ENCODE measurements around the gene LAS1L.
"Not testable (repeated sequence)": the region's sequence is repeated elsewhere in the genome, so short reads cannot be mapped to it uniquely, and the experiment has no call there.

LAS1L gene

DNA sequence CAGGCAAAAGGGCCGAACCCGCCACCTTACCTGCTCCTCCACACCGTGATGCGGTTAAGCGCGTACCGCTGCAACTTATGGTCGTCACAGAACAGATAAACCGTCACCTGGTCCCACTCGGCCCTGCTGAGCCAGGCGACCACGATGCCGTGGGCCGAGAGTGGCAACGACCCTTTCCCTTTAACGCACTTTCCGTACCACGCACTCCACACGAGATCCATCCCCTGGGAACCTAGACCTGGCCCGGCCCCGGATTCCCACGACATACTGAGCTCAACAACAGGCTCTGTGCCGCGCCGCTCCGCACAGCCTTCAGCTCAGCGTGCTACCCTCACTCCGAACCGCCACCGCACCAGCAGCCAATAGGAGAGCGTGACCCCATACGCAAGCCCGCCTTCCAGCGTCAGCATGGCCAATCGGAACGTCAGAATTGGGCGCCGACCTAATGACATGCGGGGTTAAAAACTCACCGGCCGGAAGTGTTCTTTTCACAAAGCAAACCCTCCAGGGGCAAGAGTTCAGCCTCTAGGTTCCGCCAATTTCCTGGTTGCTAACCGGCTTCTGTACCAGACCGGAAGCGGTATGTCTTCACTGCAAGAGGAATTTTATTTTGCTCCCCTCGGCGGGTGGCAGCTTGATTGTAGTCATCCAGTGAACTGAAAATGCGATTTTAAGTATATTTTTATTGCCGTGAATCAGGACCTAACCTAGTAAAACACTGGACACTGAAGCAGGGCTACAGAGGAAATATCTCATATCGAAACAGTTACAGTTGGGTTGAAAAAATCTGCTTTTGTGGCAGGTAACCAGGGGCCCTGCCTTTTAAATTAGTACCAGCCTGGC, at the start of gene LAS1L:
Gene LAS1L, minus strand, starts transcription at position 338 of the 843 bp plus-strand sequence. Its CDS starts 72 bp downstream, at position 266.
- DNase-seq = peak; percentile 95

DNA sequence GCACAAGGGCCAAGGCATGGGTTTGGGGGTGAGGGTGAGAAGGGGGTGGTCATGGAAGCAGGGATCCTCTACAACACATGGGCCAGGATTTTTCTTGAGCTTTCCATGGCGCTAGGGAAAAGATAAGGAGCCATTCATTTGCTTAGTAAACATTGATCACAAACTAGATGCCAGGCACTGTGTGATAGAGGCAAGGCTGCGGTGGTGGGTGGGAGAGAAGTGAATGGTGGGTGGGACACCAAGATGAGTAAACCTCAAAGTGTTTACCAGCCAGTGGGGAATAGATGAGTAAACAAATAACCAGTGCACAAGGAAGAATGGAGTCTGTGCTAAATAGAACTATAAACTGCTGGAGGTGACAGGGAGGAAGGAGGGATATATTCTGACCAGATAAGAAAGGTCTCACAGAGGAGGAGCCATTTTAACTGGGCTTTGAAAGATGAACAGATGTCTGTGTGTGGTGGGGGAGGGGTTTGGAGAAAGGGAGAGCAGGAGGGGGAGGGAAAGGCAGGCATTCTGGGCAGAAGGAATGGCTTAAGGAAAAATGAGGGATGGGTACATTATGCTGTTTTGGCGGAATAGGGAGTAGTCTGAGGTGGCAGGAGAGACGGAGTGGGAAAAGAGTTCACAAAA, 48.0 kb upstream of the LAS1L start:
- no peak for DNase-seq

DNA sequence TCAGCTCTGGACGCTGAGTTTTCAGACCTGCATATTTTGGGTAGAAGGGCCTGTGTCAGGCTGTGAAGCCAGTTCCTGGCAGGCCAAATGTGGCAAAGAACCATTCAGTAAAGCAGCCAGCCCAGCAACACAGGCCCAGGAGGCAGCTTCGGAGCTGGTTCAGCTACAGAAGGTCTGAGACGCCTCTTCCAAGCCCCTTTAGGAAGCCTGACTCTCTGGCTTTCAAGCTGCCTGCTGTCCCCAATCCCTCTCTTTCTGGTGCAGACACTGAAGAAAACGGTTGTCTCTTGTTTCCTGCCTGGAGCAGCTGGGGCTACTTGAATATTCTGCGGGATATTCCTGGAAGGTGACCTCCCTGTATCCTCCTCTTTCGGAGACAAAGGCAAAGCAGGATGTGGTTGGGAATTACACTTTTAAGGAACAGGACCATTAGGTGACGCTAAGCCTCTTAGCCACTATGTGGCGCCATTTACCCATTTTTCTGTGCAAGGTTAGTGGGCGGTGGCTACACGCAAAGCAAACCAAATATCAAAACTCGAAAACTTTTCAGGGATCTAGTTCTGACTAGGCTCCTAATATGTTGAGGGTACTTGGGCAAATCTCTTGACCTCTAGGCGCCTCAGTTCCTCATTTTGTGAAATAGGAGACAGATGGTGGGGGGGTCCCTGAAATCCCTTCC, 47.2 kb upstream of the LAS1L start:
- DNase-seq = peak; percentile 79

DNA sequence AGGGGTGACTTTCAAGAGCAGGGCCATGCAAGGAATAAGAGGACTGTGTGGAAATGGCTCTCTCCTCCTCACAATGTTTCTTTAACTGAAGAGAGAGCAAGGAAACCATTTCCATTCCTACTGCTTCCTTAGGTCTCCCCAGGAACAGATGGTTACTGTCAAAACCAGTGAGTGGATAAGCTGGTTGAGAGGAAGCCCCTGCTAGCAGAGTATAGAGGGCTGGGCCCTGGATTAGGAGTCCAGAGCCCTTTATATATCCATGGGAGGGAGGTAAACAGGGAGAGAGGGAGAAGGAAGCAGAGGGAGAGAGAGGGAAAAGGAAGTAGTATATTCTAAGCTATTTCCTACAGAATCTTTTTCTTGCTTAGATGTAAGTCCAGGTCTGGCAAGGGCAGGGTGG, 43.8 kb upstream of the LAS1L start:
- DNase-seq = no peak

DNA sequence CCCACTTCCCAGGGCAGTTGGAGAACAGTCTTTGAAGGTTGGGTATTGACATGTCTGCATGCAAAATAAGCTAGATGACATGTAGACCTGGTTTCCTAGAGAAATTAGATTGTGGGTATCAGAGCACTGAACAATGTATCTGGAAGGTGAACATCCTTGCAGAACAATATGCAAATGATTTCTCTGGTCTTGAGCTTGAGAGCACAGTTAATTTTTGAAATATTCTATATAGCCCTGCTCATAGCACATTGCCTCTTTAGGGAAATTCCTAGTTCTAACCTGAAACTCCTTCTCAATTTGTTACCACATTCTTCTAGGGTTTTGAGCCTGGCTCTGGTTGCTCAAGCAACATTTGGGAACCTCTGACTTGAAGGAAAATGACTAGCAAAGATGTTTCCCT, 41.6 kb upstream of the LAS1L start:
- DNase-seq = no peak

DNA sequence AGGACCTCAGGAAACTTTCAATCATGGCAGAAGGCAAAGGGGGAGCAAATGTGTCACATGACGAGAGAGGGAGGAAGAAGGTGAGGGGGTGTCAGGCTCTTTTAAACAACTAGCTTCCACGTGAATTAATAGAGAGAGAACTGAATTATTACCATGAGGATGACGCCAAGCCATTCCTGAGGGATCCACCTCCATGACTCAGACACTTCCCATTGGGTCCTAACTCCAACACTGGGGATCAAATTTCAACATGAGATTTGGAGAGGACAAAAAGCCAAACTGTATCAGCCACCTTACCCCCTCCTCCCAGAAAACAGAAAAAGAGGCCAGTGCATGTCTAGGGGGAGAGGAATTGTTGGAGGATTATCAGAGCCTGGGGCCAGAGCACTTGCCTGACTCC, 40.4 kb upstream of the LAS1L start:
- no peak for DNase-seq

DNA sequence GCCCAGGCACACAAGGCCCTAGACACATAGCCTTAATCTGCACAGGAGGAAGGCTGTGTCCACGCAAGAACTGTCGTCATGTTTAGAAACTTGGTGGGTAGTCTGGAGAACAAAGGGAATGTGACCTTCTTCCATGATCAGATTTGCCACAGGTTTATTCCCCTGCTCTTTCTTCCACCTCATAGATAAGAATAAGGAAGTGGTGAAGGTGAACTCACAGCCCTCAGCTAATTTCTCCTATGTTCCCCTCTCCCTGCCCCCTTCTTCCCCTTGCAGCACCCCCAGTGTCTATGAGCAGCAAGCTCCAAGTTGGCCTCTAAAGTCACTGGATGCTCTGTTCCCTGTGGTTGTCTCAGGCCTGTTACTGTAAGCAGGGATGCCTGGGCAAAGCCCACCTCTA, 39.8 kb upstream of the LAS1L start:
- no peak for DNase-seq

DNA sequence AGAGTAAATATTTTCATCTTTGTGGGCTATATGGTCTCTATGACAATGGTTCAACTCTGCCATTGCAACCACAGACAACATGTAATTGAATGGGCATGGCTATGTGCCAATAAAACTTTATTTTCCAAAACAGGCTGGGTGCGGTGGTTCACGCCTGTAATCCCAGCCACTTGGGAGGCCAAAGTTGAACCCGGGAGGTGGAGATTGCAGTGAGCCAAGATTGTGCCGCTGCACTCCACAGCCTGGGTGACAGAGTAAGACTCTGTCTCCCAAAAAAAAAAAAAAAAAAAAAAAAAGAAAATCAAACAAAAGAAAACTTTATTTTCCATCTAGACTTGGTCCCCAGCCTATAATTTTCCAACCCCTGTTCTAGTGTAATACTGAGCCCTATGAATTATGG, 38.4 kb upstream of the LAS1L start:
- DNase-seq = no peak

DNA sequence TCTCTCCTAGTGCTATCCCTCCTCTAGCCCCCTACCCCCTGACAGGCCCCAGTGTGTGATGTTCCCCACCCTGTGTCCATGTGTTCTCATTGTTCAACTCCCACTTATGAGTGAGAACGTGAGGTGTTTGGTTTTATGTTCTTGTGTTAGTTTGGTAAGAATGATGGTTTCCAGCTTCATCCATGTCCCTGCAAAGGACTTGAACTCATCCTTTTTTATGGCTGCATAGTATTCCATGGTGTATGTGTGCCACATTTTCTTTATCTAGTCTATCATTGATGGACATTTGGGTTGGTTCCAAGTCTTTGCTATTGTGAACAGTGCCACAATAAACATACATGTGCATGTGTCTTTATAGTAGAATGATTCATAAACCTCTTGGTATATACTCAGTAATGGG, 28.3 kb upstream of the LAS1L start:
- not testable (repeated sequence) for DNase-seq

DNA sequence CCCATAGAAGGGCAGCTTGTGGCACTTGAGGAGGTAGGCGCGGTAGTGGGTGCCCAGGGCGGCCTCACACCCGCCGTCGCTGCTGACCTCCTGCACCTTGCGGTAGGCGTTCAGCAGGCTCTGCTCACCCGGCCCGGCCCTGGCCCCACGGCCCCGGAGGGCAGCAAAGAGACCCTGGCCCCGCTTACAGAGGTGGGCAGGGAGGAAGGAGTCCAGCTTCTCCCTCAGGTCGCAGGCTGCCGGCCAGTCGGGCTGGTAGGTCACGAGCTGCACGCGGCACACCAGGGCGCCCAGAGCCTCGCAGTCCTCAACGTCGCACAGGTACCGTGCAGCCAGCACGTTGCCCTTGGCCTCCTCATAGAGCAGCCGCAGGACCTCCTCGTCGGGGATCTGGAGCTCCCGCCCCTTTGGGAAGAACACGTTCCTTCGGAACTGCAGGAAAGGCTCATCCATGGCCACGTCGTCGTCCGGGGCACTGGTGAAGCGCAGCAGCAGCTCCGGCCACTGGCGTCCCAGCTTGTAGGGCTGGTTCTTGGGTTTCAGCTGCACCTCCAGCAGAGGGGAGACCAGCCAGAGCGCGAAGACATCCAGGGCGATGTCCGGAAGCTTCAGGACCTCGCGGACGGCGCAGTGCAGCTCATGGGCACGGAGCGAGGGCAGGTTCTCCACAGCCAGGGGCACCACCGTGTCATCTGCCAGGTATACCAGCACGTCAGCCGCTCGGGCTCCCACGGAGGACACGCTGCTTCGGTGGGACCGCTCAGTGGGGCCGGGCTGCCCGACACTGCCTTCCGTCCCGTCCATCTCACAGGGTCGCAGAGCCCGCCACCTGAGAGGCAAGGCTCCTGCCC, 17.1 kb upstream of the LAS1L start:
- DNase-seq = no peak

DNA sequence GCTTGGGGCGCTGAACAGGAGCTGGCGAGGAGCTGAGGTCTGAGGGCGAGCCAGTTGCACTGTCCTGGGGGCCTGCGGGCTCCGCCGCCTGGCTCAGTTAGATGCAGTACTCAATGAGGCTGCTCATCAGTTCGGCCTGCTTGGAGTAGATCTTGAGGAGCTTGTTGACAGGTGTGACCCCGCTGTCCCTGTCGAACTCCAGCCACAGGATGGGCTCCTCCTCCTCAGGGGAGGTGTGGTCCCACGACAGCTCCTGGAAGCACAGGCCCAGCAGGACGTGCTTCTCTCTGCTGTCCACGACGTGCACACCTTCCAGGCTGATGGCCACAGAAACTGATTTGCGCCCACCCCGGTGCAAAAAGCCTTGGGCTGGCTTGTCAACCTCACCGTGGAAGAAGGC, 16.5 kb upstream of the LAS1L start:
- no peak for DNase-seq

DNA sequence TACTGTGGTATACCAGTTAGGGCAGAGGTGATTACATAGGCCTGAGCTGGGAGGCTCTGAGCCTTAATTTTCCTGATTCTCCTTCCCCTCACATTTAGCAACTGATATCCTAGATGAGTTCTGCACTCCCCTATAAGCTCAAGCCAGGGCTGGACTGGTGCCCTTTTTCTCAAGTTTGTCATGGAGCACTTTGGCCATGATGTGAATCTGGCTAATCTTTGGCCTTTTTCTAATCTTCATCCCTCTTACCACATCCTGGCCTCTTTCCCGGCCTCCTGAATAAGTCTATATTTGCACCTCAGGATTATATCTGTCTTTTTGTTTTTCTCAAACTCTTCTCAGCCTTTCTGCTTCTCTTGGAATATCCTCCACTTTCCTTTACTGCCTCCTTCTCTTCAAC, 10.9 kb upstream of the LAS1L start:
- no peak for DNase-seq

DNA sequence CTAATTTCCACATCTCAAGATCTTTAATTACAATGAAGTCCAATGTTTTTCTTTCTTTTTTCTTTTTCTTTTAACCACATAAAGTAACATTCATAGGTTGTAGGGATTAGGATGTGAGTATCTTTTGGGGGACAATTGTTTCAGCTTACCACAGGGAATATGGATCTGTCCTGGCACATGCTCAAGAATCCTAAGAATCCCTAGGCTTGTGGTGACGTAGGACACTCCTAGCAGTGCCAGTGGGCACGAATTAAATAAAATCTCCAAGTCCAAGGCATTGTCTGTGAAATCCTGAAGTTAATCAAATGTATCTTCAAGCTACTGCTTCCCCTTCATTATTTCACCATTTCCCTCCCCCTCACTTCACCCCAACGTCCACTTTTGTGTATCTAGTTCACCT, 2.6 kb upstream of the LAS1L start:
- no peak for DNase-seq

DNA sequence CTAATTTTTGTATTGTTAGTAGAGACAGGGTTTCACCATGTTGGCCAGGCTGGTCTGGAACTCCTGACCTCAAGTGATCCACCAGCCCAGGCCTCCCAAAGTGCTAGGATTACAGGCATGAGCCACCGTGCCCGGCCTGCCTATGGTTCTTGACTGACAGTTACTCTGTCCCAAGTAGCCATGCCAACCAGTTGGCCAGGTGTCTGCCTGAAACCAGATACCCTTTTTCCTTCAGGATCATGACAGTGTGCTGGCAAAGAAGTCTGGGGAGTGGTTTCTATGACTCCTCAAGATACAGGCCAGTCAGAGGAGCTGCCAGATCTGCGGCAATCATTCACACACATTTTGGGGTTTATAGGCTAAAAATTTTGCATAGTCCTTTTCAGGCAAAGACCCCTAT, 1.7 kb upstream of the LAS1L start:
- no peak for DNase-seq

DNA sequence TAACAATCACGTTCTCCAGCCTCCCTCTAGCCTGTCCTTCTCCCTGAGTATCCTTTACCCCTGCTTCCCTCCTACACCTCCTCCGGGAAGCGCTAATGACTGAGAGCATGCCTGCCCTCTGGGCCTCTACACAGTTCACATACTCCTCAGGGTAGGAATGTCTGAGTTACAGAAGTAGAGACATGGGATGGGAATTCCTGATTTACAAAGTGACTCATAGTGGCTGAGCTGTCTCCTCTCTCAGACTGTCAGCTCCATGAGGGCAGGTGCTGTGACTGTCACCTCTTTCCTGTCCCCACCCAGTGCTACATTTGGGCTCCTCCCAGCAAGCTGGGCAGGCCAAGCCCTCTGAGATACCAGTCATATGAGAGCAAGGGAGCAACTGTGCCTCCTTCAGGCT, 2.6 kb downstream of the LAS1L start:
- DNase-seq = no peak

DNA sequence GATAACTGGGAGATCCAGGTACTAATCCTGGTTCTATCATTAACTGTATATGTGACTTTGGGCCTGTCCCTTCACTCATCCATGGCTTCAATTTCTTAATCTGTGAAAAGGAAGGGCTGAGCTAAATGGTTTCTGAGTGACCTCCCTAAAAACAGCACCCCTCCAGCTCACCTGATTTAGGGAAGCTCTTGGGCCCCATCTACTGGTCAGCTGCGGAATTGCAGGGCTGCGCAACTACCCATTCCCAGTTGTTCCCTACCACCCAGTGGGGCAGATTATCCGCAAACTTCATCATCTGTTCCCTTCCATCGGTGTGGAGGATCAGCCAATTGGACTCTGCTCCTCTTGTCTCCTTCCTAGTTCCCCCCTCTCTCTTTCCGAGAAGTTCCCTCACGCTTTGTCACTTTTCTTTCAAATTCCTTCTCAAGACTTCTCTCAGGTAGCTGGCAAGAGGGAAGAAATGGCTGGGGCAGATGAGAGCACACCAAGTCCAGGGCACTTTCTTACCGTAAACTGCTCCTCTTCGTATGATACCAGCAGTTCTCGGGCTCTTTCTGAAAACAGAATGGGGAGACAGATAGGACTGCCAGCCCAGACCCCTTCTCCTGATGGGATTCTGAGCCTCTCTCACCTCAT, 5.8 kb downstream of the LAS1L start:
- peak; percentile 35 for DNase-seq

DNA sequence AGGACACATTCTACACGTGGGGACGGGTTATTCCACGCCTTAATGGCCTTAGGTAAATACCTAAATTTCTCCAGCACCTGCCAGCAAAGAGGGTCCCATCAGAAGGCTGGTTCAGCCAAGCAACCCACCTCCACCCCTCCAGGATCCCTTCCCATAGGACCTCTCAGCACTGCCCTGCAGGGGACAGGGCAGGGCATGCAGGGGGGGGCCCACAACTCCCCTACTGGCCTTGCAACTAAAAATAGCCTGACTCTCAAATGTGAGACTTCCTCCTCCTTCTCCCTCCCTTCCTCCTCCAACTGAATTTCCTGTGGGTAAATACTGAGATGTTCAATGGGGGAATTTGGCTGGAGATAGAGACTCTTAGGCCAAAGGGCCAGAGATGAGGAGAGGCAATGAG, 6.3 kb downstream of the LAS1L start:
- DNase-seq = no peak

DNA sequence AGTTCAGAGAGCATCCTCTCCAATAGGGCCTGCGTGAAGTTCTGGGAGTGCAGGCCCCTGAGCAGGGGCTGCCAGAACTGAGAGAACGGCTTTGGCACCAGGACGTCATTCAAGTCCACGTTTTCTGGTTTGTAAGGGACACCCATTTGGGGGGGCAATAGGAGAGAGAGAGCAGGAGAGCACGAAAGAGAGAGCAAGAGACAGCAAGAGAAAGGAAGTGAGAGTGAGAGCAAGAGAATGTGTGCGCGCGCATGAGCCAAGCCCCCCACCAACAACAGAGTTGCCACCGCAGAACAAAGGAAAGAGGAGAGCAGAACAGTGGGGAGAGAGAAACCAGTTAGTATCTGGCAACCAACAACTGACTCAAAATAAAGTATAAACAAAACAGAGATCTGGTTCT, 10.4 kb downstream of the LAS1L start:
- no peak for DNase-seq

DNA sequence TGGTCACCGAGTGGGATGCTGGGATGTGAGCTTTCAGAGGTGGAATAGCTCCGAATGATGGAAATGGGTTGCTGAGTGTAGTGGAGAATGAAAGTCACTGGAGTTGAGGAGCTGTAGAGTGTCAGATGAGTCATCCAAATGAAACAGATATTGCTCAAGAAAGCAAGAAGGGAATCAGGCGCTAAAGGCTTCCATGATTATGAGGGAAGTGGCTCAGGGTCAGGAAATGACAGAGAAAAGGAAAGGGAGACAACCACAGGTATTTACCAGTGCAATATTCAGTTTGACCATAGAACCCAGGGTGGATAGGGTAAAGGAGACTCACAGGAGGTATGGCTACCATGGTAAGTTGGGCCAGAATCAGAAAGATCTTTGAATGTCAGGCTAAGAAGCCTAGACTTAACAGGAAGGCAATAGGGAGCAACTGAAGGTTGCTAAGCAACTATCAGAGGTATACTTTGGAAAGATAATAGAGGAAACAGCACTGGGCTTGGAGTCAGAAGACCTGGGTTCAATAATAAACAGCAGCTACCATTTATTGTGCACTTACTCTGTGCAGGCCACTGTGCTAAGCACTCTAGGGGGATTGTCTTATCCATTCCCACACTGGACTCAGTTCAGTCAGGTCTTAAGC, 11.7 kb downstream of the LAS1L start:
- no peak for DNase-seq

DNA sequence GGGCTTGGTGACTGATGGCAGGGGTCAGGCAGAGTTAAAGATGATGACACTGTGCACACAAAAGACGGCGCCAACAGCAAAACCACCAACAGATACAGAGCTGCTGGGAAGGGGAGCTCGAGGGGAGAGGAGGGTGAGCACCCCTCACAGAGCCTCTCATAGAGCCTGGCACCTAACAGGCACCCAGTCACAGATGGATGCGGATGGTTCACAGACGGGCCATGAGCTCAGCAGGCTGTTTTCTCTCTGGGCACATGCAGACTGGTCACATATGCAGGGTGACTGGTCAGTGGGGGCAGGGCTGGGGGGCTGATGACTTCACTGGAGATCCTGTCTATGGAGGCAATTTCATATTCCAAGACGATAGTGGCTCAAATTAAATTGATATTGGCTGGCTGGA, 15.1 kb downstream of the LAS1L start:
- DNase-seq = not testable (repeated sequence)

DNA sequence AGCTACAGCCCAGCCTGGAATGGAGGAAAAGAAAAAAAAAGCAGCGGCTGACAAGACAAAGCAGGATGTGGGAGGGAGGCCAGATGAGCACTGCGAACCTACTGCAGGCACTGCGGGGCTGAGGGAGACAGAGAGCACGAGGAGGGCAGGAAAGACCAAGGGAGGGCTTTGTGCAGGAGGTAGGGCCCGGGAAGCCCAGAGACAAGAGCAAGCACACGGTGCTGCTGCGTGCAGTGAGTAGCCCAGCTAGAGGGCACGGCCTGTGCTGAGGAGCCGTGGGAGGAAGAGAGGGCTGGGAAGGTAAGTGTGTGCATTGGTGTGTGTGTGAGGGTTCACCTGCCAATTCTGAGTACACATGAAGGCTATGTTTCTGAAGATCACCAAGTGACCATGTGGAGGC, 15.6 kb downstream of the LAS1L start:
- DNase-seq = not testable (repeated sequence)

DNA sequence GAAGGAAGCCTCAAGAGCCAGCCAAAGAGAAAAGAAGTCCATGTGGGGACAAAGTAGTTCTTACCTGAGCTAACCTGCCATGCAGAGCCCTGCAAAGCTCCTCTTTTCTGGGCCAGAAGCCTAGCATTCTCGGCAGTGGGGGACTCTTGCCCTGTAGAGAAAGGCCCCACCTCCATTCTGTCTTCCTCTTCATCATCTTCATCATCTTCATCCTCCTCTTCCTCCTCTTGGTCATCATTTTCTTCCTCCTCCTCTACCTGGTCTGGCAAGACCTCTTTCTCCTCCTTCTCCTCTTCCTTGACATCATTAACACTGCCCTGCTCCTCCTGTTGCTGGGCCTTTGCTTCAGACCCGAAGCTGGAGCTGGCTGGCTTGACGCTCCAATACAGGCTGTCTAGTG, 16.7 kb downstream of the LAS1L start:
- DNase-seq = no peak
